ENCODE results near the gene ZSCAN16. TPM values are rescaled to one million over a fixed set of nuclear protein-coding genes. Genes with fewer than 3 reads are reported as not detected.

Gene ZSCAN16
- total RNA-seq, 1 donor from 2014 or later: not detected

Other genes starting within 250 kb of the ZSCAN16 start
- not detected for gene OR2B2, start 212.2 kb upstream of the ZSCAN16 start, total RNA-seq
- gene OR2B6, start 167.4 kb upstream of the ZSCAN16 start, total RNA-seq: not detected
- gene ZNF165, start 44.0 kb upstream of the ZSCAN16 start, total RNA-seq: not detected
- 8.7 TPM for gene ZKSCAN8, start 17.3 kb downstream of the ZSCAN16 start, total RNA-seq
- gene ZSCAN9, start 100.7 kb downstream of the ZSCAN16 start, total RNA-seq: 3.7 TPM
- 3.1 TPM for gene ZKSCAN4, start 127.7 kb downstream of the ZSCAN16 start, total RNA-seq
- gene NKAPL, start 134.7 kb downstream of the ZSCAN16 start, total RNA-seq: not detected
- 2.6 TPM for gene ZSCAN26, start 142.5 kb downstream of the ZSCAN16 start, total RNA-seq
- gene PGBD1, start 157.0 kb downstream of the ZSCAN16 start, total RNA-seq: 3.0 TPM
- gene ZSCAN31, start 211.5 kb downstream of the ZSCAN16 start, total RNA-seq: 0.21 TPM
- 0.21 TPM for gene ZKSCAN3, start 225.3 kb downstream of the ZSCAN16 start, total RNA-seq